Neural progenitor cell (in vitro differentiated cells): ENCODE results near the gene KLHL25. TPM values are rescaled to one million over a fixed set of nuclear protein-coding genes. Genes with fewer than 3 reads are reported as not detected.
A peak's percentile ranks its signal among the peaks of the same experiment; 100 is the strongest.

ENCODE experiments used
- DNase-seq: peaks from one replicate; pipeline ENCODE4 v3.0.0-alpha.2; 2016; ENCODE audit warnings: low spot score
- H2AFZ ChIP-seq: fragments of 200-600 bp; sonication (generic); replicated peaks from 2 replicates; pipeline ENCODE4 v1.6.1; 2016; ENCODE audit warnings: antibody characterized with exemption
- H3F3A ChIP-seq: fragments of 200-600 bp; sonication (generic); 2 replicates; pipeline ENCODE4 v1.6.1; 2016; ENCODE audit warnings: antibody characterized with exemption, low read depth
- H3K27ac ChIP-seq: fragments of 200-600 bp; sonication (generic); 2 replicates; pipeline ENCODE4 v1.5.1; 2016; ENCODE audit warnings: mild to moderate bottlenecking
- H3K27me3 ChIP-seq: fragments of 200-600 bp; sonication (generic); 2 replicates; pipeline ENCODE4 v1.6.1; 2016; ENCODE audit warnings: mild to moderate bottlenecking, moderate library complexity
- H3K36me3 ChIP-seq: fragments of 200-600 bp; sonication (generic); 2 replicates; pipeline ENCODE4 v1.5.1; 2016
- H3K4me1 ChIP-seq: fragments of 200-600 bp; sonication (generic); 2 replicates; pipeline ENCODE4 v1.6.1; 2016; ENCODE audit warnings: mixed run types
- H3K4me2 ChIP-seq: fragments of 200-600 bp; sonication (generic); 2 replicates; pipeline ENCODE4 v1.6.1; 2016
- H3K4me3 ChIP-seq: fragments of 200-600 bp; sonication (generic); 2 replicates; pipeline ENCODE4 v1.5.1; 2016
- H3K79me2 ChIP-seq: fragments of 200-600 bp; sonication (generic); 2 replicates; pipeline ENCODE4 v1.6.1; 2016; ENCODE audit warnings: low read depth
- H3K9ac ChIP-seq: fragments of 200-600 bp; sonication (generic); 2 replicates; pipeline ENCODE4 v1.6.1; 2016
- H3K9me3 ChIP-seq: fragments of 200-600 bp; sonication (generic); 2 replicates; pipeline ENCODE4 v1.5.1; 2016; ENCODE audit warnings: low read depth
- H4K20me1 ChIP-seq: fragments of 200-600 bp; sonication (generic); 2 replicates; pipeline ENCODE4 v1.6.1; 2016; ENCODE audit warnings: low read depth
- H3K27ac Mint-ChIP-seq: 3 replicates; pipeline ENCODE4 v1.8.0; 2021; ENCODE audit warnings: mixed read lengths
- H3K27me3 Mint-ChIP-seq: 2 replicates; pipeline ENCODE4 v1.8.0; 2022; ENCODE audit warnings: low read depth, mild to moderate bottlenecking, inconsistent platforms, moderate library complexity, mixed read lengths; ENCODE audit not compliant: insufficient read depth
- H3K36me3 Mint-ChIP-seq: 3 replicates; pipeline ENCODE4 v1.8.0; 2021; ENCODE audit warnings: mixed read lengths
- H3K4me1 Mint-ChIP-seq: 3 replicates; pipeline ENCODE4 v1.8.0; 2021; ENCODE audit warnings: mixed read lengths
- H3K4me3 Mint-ChIP-seq: 3 replicates; pipeline ENCODE4 v1.8.0; 2021; ENCODE audit warnings: mild to moderate bottlenecking, moderate library complexity, mixed read lengths
- H3K9me3 Mint-ChIP-seq: 3 replicates; pipeline ENCODE4 v1.8.0; 2020; ENCODE audit warnings: mixed read lengths
- CTCF ChIP-seq: fragments of 200-600 bp; sonication (generic); IDR thresholded peaks from 2 replicates; pipeline ENCODE4 v1.5.1; 2017; ENCODE audit warnings: antibody characterized with exemption, mild to moderate bottlenecking
- EZH2 ChIP-seq: fragments of 200-600 bp; sonication (generic); IDR thresholded peaks from 2 replicates; pipeline ENCODE4 v1.6.1; 2017; ENCODE audit warnings: antibody characterized with exemption, mild to moderate bottlenecking, moderate library complexity
- EZH2phosphoT487 ChIP-seq: fragments of 200-600 bp; sonication (generic); IDR thresholded peaks from 2 replicates; pipeline ENCODE4 v1.6.1; 2017; ENCODE audit warnings: antibody characterized with exemption
- total RNA-seq: library from RNA; depleted of rRNA; stranded (reverse); fragments of >200 nt; gene quantifications from 2 replicates; pipeline ENCODE4 v1.2.3, GENCODE V29; 2015; ENCODE audit warnings: low replicate concordance

The KLHL25 gene
- total RNA-seq, 1 donor from 2014 or later, result 12.1 TPM

GRCh38 chr15:85760531-85761371 lies 34.0 kb downstream of the KLHL25 start:
- H3K4me1 Mint-ChIP-seq, result peaks cover 29% of the 10 kb centered on the region
- Histone ChIP-seq H3K4me2 (no peak overlapping the region), H3K9ac (no peak overlapping the region), H3F3A (peaks cover under 1% of the 10 kb centered on the region), H3K27me3 (no peaks in the 10 kb centered on the region), H3K4me3 (no peak overlapping the region), H3K36me3 (no peaks in the 10 kb centered on the region), H2AFZ (no peak overlapping the region), H3K4me1 (peaks cover 12% of the 10 kb centered on the region), H3K9me3 (no peaks in the 10 kb centered on the region), H3K79me2 (peaks cover 31% of the 10 kb centered on the region), H4K20me1 (peaks cover 28% of the 10 kb centered on the region), H3K27ac (no peak overlapping the region)
- H3K9me3 Mint-ChIP-seq, result no peaks in the 10 kb centered on the region
- H3K36me3 Mint-ChIP-seq, result peaks cover 29% of the 10 kb centered on the region
- TF ChIP-seq EZH2phosphoT487 (no peak), CTCF (no peak), EZH2 (no peak)
- DNase-seq, result no peak
- no peaks in the 10 kb centered on the region for H3K27me3 Mint-ChIP-seq
- no peak overlapping the region for H3K27ac Mint-ChIP-seq
- H3K4me3 Mint-ChIP-seq, result peak overlapping the region; percentile 35

- Histone ChIP-seq H3K4me2 (no peak overlapping the region), H3K27ac (no peak overlapping the region), H3F3A (no peaks in the 10 kb centered on the region), H3K9ac (no peak overlapping the region), H3K36me3 (no peaks in the 10 kb centered on the region), H4K20me1 (peaks cover 27% of the 10 kb centered on the region), H3K4me3 (no peak overlapping the region), H3K9me3 (no peaks in the 10 kb centered on the region), H3K27me3 (no peaks in the 10 kb centered on the region), H3K79me2 (peaks cover 24% of the 10 kb centered on the region), H2AFZ (no peak overlapping the region), H3K4me1 (peaks cover 11% of the 10 kb centered on the region)
- H3K9me3 Mint-ChIP-seq, result no peaks in the 10 kb centered on the region
- DNase-seq, result no peak
- peaks cover 26% of the 10 kb centered on the region for H3K4me1 Mint-ChIP-seq
- H3K4me3 Mint-ChIP-seq, result no peak overlapping the region
- no peaks in the 10 kb centered on the region for H3K27me3 Mint-ChIP-seq
- no peak overlapping the region for H3K27ac Mint-ChIP-seq
- no peak for TF ChIP-seq EZH2
- TF ChIP-seq EZH2phosphoT487, result no peak
- no peak for TF ChIP-seq CTCF
- peaks cover 29% of the 10 kb centered on the region for H3K36me3 Mint-ChIP-seq
Observed at GRCh38 chr15:85760049-85760448, 34.7 kb downstream of the KLHL25 start.

GRCh38 chr15:85759376-85759775 lies 35.3 kb downstream of the KLHL25 start:
- H3K4me3 Mint-ChIP-seq, result no peak overlapping the region
- no peak for DNase-seq
- Histone ChIP-seq H3K27ac (no peak overlapping the region), H3K4me2 (no peak overlapping the region), H3K4me1 (peaks cover 6% of the 10 kb centered on the region), H3K9ac (no peak overlapping the region), H3K27me3 (no peaks in the 10 kb centered on the region), H3F3A (no peaks in the 10 kb centered on the region), H3K79me2 (peaks cover 17% of the 10 kb centered on the region), H3K36me3 (no peaks in the 10 kb centered on the region), H2AFZ (no peak overlapping the region), H3K9me3 (no peaks in the 10 kb centered on the region), H3K4me3 (no peak overlapping the region), H4K20me1 (peaks cover 20% of the 10 kb centered on the region)
- no peak for TF ChIP-seq EZH2phosphoT487
- H3K27ac Mint-ChIP-seq, result no peak overlapping the region
- H3K9me3 Mint-ChIP-seq, result no peaks in the 10 kb centered on the region
- peaks cover 27% of the 10 kb centered on the region for H3K4me1 Mint-ChIP-seq
- no peaks in the 10 kb centered on the region for H3K27me3 Mint-ChIP-seq
- peaks cover 34% of the 10 kb centered on the region for H3K36me3 Mint-ChIP-seq

- Histone ChIP-seq H3K27ac (no peak overlapping the region), H3F3A (peaks cover 4% of the 10 kb centered on the region), H3K36me3 (no peaks in the 10 kb centered on the region), H4K20me1 (peaks cover 13% of the 10 kb centered on the region), H3K4me2 (no peak overlapping the region), H3K9ac (no peak overlapping the region), H3K9me3 (no peaks in the 10 kb centered on the region), H2AFZ (no peak overlapping the region), H3K27me3 (no peaks in the 10 kb centered on the region), H3K4me3 (no peak overlapping the region), H3K4me1 (no peaks in the 10 kb centered on the region), H3K79me2 (peaks cover 9% of the 10 kb centered on the region)
- Mint-ChIP-seq H3K27ac (no peak overlapping the region), H3K4me3 (no peak overlapping the region), H3K36me3 (peaks cover 37% of the 10 kb centered on the region), H3K4me1 (peaks cover 28% of the 10 kb centered on the region), H3K27me3 (no peaks in the 10 kb centered on the region), H3K9me3 (no peaks in the 10 kb centered on the region)
- no peak for TF ChIP-seq EZH2phosphoT487
- TF ChIP-seq CTCF, result no peak
- TF ChIP-seq EZH2, result no peak
- no peak for DNase-seq
Observed at GRCh38 chr15:85758655-85758978, 36.1 kb downstream of the KLHL25 start.
